ENCODE measurements around the gene MRPL44.

DNA sequence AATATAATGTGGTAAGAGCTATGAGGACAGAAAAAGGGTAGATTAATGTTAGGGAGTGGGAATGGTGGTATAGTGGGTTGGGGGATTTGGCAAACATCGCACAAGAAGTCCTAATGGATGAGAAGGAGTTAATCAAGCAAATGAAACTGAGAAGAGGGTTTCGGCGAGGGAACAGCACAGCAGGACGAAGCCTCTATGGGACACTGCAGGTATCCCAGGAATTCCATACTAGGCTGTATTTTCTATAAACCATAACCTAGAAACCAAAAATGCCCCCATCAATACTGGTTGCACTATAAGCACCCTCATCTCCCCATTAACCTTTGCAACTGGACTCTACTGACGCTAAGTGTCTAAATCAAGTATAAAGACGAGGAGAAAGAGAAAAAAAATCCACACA is 22.4 kb upstream of the MRPL44 start:
- TF ChIP-seq, protein P1, sequence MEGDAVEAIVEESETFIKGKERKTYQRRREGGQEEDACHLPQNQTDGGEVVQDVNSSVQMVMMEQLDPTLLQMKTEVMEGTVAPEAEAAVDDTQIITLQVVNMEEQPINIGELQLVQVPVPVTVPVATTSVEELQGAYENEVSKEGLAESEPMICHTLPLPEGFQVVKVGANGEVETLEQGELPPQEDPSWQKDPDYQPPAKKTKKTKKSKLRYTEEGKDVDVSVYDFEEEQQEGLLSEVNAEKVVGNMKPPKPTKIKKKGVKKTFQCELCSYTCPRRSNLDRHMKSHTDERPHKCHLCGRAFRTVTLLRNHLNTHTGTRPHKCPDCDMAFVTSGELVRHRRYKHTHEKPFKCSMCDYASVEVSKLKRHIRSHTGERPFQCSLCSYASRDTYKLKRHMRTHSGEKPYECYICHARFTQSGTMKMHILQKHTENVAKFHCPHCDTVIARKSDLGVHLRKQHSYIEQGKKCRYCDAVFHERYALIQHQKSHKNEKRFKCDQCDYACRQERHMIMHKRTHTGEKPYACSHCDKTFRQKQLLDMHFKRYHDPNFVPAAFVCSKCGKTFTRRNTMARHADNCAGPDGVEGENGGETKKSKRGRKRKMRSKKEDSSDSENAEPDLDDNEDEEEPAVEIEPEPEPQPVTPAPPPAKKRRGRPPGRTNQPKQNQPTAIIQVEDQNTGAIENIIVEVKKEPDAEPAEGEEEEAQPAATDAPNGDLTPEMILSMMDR (IDR thresholded peaks at IDR 0.05; ENCODE audit: low read length): no peak
- TF ChIP-seq EZH2 (optimal IDR thresholded peaks at IDR 0.05; ENCODE audit: low read depth, low read length): no peak

Data from MM.1S (cell line).